Measurements from ENCODE around the gene SLC26A11.

GRCh38 chr17:80191865-80192661 lies 28.2 kb upstream of the SLC26A11 start:
- no peak for TF ChIP-seq EZH2 (IDR thresholded peaks at IDR 0.05)
- TF ChIP-seq CTCF (IDR thresholded peaks at IDR 0.05): no peak
